ENCODE measurements around the gene PTPN14. TPM values are rescaled to one million over a fixed set of nuclear protein-coding genes. Genes with fewer than 3 reads are reported as not detected.
A peak's percentile ranks its signal among the peaks of the same experiment; 100 is the strongest.

PTPN14 gene
- total RNA-seq, 6 donors from 2014 or later, result 15.4 to 42.9 (median 27.0) TPM

GRCh38 chr1:214329470-214330220, 221.8 kb downstream of the PTPN14 start:
- Histone ChIP-seq H3K27me3 (no peaks in the 10 kb centered on the region), H3K27ac (no peak overlapping the region), H3K36me3 (peaks cover 0 to 31% (median 6%) of the 10 kb centered on the region in 4 donors), H3K4me1 (peaks cover 0 to 6% (median 0%) of the 10 kb centered on the region in 4 donors), H3K4me3 (no peak overlapping the region), H3K9me3 (no peaks in the 10 kb centered on the region)
- no peak for ATAC-seq (ENCODE audit: low FRiP score in 2 of 2)
- peak in 1 of 2 donors; percentile 51 for DNase-seq
- WGBS, 2 donors, result 86 to 90% methylated on average over 17 to 20 of the region's 20 CpGs
- no peak for TF ChIP-seq CTCF (IDR thresholded peaks at IDR 0.05)
- TF ChIP-seq POLR2AphosphoS5 (IDR thresholded peaks at IDR 0.05), result no peak

GRCh38 chr1:214328770-214329469, 222.5 kb downstream of the PTPN14 start:
- ATAC-seq (ENCODE audit: low FRiP score in 2 of 2) (peak; percentile 87 to 91), DNase-seq (peak; percentile 55 to 72)
- TF ChIP-seq EP300 (IDR thresholded peaks at IDR 0.05) (no peak), CTCF (IDR thresholded peaks at IDR 0.05) (peak; percentile 77 to 94 (median 86)), POLR2AphosphoS5 (IDR thresholded peaks at IDR 0.05) (no peak), POLR2A (IDR thresholded peaks at IDR 0.05) (no peak)
- Histone ChIP-seq H3K4me3 (no peak overlapping the region), H3K36me3 (peaks cover 0 to 24% (median 2%) of the 10 kb centered on the region in 4 donors), H3K9me3 (no peaks in the 10 kb centered on the region), H3K27ac (no peak overlapping the region), H3K4me1 (peaks cover 0 to 6% (median 0%) of the 10 kb centered on the region in 4 donors), H3K27me3 (no peaks in the 10 kb centered on the region)
- 51 to 69% methylated on average over 6 to 11 of the region's 11 CpGs for WGBS, 2 donors

- Histone ChIP-seq H3K4me1 (no peaks in the 10 kb centered on the region), H3K9me3 (no peaks in the 10 kb centered on the region), H3K36me3 (peaks cover 0 to 21% (median 2%) of the 10 kb centered on the region in 4 donors), H3K27me3 (no peaks in the 10 kb centered on the region), H3K4me3 (no peak overlapping the region), H3K27ac (no peak overlapping the region)
- ATAC-seq (ENCODE audit: low FRiP score in 2 of 2) (no peak), DNase-seq (no peak)
- TF ChIP-seq POLR2AphosphoS5 (IDR thresholded peaks at IDR 0.05) (no peak), EP300 (IDR thresholded peaks at IDR 0.05) (no peak), POLR2A (IDR thresholded peaks at IDR 0.05) (no peak), CTCF (IDR thresholded peaks at IDR 0.05) (no peak)
- WGBS, 2 donors, result 36 to 41% methylated on average over 1 of the region's 1 CpG
Observed at GRCh38 chr1:214327514-214327913, 223.9 kb downstream of the PTPN14 start.

GRCh38 chr1:214326406-214326805, 225.0 kb downstream of the PTPN14 start:
- ATAC-seq (ENCODE audit: low FRiP score in 2 of 2), result no peak
- DNase-seq, result no peak
- H3K4me1 ChIP-seq, result no peaks in the 10 kb centered on the region
- H3K36me3 ChIP-seq, result peaks cover 0 to 21% (median 2%) of the 10 kb centered on the region in 4 donors
- no peaks in the 10 kb centered on the region for H3K27me3 ChIP-seq
- TF ChIP-seq POLR2A (IDR thresholded peaks at IDR 0.05) (no peak), POLR2AphosphoS5 (IDR thresholded peaks at IDR 0.05) (no peak), CTCF (IDR thresholded peaks at IDR 0.05) (no peak), EP300 (IDR thresholded peaks at IDR 0.05) (no peak)
- no peak overlapping the region for H3K4me3 ChIP-seq
- no peak overlapping the region for H3K27ac ChIP-seq
- 67 to 75% methylated on average over 5 of the region's 5 CpGs for WGBS, 2 donors
- no peaks in the 10 kb centered on the region for H3K9me3 ChIP-seq

All from upper lobe of left lung (tissue), 6 donors.